ENCODE data around the gene PINK1. TPM values are rescaled to one million over a fixed set of nuclear protein-coding genes. Genes with fewer than 3 reads are reported as not detected.

Gene PINK1
- polyA plus RNA-seq, 1 donor (not counting 4 experiments of a cell fraction or from before 2014, with no cell fraction given), result 44.6 TPM

- no peak for TF ChIP-seq EZH2 (IDR thresholded peaks at IDR 0.05; ENCODE audit: low read length)
- TF ChIP-seq CTCF (optimal IDR thresholded peaks at IDR 0.05 in 1 of 3, IDR thresholded peaks at IDR 0.05 in 1 of 3, conservative IDR thresholded peaks at IDR 0.05 in 1 of 3; ENCODE audit: extremely low read depth in 1 of 3, insufficient read depth in 2 of 3, low read length in 3 of 3), result no peak
- peak; percentile 73 for FAIRE-seq
- Histone ChIP-seq H3K4me3 (ENCODE audit: control insufficient read depth in 2 of 3, extremely low read depth in 1 of 3, insufficient read depth in 2 of 3, low read depth in 1 of 3, low read length in 3 of 3) (peak overlapping the region; percentile 96 to 99 (median 98)), H3K9me1 (ENCODE audit: control insufficient read depth, extremely low read depth, insufficient read depth, low read length) (no peaks in the 10 kb centered on the region), H3K9me3 (ENCODE audit: control insufficient read depth, low read depth, low read length) (no peaks in the 10 kb centered on the region), H3K4me1 (ENCODE audit: control insufficient read depth, extremely low read depth, insufficient read depth, low read length) (peaks cover 16% of the 10 kb centered on the region), H3K27me3 (ENCODE audit: control insufficient read depth, extremely low read depth, insufficient read depth, low read length) (no peaks in the 10 kb centered on the region), H3K27ac (ENCODE audit: control insufficient read depth, insufficient read depth, low read length) (peak overlapping the region; percentile 82), H4K20me1 (ENCODE audit: control insufficient read depth, extremely low read depth, insufficient read depth, low read length) (peaks cover 2% of the 10 kb centered on the region), H3K4me2 (ENCODE audit: control insufficient read depth, extremely low read depth, insufficient read depth, low read depth, low read length) (peak overlapping the region; percentile 87), H3K9ac (ENCODE audit: control insufficient read depth, extremely low read depth, insufficient read depth, low read length) (peak overlapping the region; percentile 92), H3K36me3 (ENCODE audit: control insufficient read depth in 2 of 2, extremely low read depth in 1 of 2, insufficient read depth in 2 of 2, low read length in 2 of 2) (peaks cover 12 to 19% of the 10 kb centered on the region in 2 experiments), H2AFZ (ENCODE audit: control insufficient read depth, low read length) (peak overlapping the region; percentile 5), H3K79me2 (ENCODE audit: control insufficient read depth, insufficient read depth, low read length) (peaks cover 42% of the 10 kb centered on the region)
- dilution Hi-C loops (cut with MboI; ENCODE audit: extremely low pct_ligation_motif_present, low sequenced_read_pairs), result no loop called here
- DNase-seq (ENCODE audit: low read depth, low spot score), result no peak
Observed at GRCh38 chr1:20662110-20662475, 28.8 kb downstream of the PINK1 start.

DNA sequence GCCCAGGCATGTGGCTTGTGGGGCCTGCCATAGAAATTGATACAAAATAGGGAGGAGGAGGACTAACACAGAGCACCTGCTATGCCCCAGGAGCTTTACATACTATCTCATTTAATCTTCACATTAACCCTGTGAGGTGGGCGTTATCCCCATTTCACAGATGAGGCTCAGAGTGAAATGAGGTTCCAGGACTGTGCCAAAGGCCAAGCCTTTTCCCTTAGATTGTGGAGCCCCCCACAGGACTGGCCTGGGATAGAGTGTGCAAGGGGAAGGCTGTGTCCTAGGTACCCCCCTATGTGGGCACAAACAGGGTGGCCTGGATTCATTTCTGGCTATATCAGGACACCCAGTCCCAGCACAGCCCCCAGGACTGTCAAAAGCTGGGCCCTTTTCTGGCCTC lies 30.1 kb downstream of the PINK1 start:
- Histone ChIP-seq H3K27ac (ENCODE audit: control insufficient read depth, insufficient read depth, low read length) (no peak overlapping the region), H3K4me1 (ENCODE audit: control insufficient read depth, extremely low read depth, insufficient read depth, low read length) (peaks cover 16% of the 10 kb centered on the region), H3K9ac (ENCODE audit: control insufficient read depth, extremely low read depth, insufficient read depth, low read length) (no peak overlapping the region), H3K4me3 (ENCODE audit: control insufficient read depth in 2 of 3, extremely low read depth in 1 of 3, insufficient read depth in 2 of 3, low read depth in 1 of 3, low read length in 3 of 3) (no peak overlapping the region), H3K9me3 (ENCODE audit: control insufficient read depth, low read depth, low read length) (no peaks in the 10 kb centered on the region), H3K4me2 (ENCODE audit: control insufficient read depth, extremely low read depth, insufficient read depth, low read depth, low read length) (no peak overlapping the region), H2AFZ (ENCODE audit: control insufficient read depth, low read length) (no peak overlapping the region), H3K27me3 (ENCODE audit: control insufficient read depth, extremely low read depth, insufficient read depth, low read length) (no peaks in the 10 kb centered on the region), H3K79me2 (ENCODE audit: control insufficient read depth, insufficient read depth, low read length) (peaks cover 29% of the 10 kb centered on the region), H4K20me1 (ENCODE audit: control insufficient read depth, extremely low read depth, insufficient read depth, low read length) (no peaks in the 10 kb centered on the region), H3K9me1 (ENCODE audit: control insufficient read depth, extremely low read depth, insufficient read depth, low read length) (no peaks in the 10 kb centered on the region), H3K36me3 (ENCODE audit: control insufficient read depth in 2 of 2, extremely low read depth in 1 of 2, insufficient read depth in 2 of 2, low read length in 2 of 2) (peaks cover 5 to 9% of the 10 kb centered on the region in 2 experiments)
- DNase-seq (ENCODE audit: low read depth, low spot score) (no peak), FAIRE-seq (no peak)
- TF ChIP-seq EZH2 (IDR thresholded peaks at IDR 0.05; ENCODE audit: low read length) (no peak), CTCF (optimal IDR thresholded peaks at IDR 0.05 in 1 of 3, IDR thresholded peaks at IDR 0.05 in 1 of 3, conservative IDR thresholded peaks at IDR 0.05 in 1 of 3; ENCODE audit: extremely low read depth in 1 of 3, insufficient read depth in 2 of 3, low read length in 3 of 3) (no peak)
- dilution Hi-C loops (cut with MboI; ENCODE audit: extremely low pct_ligation_motif_present, low sequenced_read_pairs), result no loop called here

Measured in keratinocyte (primary cell).